ENCODE measurements around the gene SBF2.
"Not testable (repeated sequence)": the region's sequence is repeated elsewhere in the genome, so short reads cannot be mapped to it uniquely, and the experiment has no call there.

The SBF2 gene

DNA sequence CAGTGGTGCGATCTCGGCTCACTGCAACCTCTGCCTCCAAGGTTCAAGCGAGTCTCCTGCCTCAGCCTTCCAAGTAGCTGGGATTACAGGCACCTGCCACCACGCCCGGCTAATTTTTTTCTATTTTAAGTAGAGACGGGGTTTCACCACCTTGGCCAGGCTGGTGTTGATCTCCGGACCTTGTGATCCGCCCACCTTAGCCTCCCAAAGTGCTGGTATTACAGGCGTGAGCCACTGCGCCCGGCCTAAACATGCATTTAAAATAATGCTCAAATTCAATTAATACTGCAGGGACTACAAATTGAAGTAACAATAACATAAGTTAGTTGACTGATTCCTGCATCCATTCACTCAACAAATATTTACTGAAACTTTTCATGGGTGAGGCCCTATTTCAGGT, 354.9 kb downstream of the SBF2 start:
- not testable (repeated sequence) for DNase-seq

DNA sequence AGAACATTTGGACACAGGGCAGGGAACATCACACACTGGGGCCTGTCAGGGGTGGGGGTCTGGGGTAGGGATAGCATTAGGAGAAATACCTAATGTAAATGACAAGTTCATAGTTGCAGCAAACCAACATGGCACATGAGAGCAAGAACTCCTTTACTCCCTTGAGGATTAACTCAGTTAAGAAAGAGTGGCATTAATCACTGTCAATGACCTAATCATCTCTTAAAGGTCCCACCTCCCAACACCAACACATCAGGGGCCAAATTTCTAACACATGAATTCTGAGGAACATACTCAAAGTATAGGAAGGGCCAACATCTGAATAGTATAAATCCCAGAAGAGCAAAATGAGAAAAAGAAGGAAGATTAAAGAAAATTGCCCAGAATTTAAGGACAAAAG, 357.3 kb downstream of the SBF2 start:
- no peak for DNase-seq

DNA sequence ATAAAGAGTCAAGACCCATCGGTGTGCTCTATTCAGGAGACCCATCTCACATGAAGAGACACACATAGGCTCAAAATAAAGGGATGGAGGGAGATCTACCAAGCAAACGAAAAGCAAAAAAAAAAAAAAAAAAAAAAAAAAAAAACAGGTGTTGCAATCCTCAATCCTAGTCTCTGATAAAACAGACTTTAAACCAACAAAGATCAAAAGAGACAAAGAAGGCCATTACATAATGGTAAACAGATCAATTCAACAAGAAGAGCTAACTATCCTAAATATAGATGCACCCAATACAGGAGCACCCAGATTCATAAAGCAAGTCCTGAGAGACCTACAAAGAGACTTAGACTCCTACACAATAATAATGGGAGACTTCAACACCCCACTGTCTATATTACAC, 361.2 kb downstream of the SBF2 start:
- not testable (repeated sequence) for DNase-seq

DNA sequence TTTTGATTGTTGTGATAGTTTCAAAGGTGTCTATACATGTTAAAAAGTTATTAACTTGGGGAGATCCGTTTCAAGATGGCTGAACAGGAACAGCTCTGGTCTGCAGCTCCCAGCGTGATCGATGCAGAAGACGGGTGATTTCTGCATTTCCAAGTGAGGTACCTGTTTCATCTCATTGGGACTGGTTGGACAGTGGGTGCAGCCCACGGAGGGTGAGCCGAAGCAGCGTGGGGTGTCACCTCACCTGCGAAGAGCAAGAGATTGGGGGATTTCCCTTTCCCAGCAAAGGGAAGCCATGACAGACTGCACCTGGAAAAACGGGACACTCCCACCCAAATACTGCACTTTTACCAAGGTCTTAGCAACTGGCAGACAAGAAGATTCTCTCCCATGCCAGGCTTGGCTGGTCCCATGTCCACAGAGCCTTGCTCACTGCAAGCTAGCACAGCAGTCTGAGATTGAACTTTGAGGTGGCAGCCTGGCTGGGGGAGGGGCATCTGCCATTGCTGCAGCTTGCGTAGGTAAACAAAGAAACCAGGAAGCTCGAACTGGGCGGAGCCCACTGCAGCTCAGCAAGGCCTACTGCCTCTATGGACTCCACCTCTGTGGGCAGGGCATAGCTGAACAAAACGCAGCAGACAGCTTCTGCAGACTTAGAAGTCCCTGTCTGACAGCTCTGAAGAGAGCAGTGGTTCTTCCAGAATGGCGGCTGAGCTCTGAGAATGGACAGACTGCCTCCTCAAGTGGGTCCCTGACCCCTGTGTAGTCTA, 363.3 kb downstream of the SBF2 start:
- not testable (repeated sequence) for DNase-seq

DNA sequence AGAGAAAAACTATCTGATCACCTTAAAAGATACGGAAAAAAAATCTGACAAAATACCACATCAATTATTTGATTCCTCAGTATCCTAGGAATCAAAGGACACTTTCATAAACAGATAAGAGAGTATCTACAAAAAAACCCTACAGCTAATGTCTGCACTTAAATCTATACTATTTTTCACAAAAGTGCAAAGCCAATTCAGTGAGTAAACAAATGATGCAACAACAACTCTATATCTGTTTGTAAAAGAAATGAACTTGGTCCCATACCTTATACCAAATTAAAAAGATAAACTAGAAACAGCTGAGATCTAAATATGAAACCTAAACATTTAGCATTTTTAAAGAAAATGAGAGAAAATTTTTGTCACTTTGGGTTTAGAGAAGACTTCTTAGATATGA, 366.3 kb downstream of the SBF2 start:
- DNase-seq: no peak

DNA sequence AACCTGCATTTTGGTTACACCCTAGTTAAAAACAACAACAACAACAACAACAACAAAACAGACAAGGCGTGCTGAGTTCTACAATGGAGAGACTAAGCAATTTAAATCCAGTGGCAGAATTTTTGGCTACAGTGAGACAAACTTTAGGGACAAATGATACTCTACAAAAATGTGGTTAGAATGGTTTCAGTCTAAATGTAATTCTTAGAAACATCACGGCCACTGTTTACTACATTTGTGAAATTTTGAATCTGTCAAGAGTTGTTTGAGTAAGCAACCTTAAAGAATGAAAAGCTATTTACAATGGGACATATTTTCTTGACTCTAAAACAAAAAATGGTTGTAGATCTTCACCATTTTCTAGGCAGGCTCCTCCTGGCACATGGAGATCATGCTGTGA, 370.7 kb downstream of the SBF2 start:
- DNase-seq: no peak

DNA sequence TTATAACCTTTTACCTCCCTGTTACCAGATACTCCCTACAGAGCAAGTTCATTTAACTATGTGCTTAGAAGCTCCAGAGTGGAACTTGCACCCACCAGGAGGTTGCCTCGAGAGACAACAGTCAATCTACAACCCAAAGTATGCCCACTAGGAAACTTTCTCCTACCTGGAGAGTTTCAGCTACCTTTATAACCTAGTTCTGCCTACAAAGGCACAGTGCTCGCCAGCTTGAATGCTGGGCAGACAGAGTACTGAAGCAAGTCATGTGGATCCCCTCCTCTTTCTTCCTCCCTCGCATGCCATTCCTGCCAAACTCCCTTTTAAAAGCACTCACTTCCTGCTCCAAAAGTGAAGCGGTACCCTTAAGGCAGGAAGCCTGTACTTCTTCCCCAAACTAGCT, 371.2 kb downstream of the SBF2 start:
- DNase-seq: no peak

DNA sequence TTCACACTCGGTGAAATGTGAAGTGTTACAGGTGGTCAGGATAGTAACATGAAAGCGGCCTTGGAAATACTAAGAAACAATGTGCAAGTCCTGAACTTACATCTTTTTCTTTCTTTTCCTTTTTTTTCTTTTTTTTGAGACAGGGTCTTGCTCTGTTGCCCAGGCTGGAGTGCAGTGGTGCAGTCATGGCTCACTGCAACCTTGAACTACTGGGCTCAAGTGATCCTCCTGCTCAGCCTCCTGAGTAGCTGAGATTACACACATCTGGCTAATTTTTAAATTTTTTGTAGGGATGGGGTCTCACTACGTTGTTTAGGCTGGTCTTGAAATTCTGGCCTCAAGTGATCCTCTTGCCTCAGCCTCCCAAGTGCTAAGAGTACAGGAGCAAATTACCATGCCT, 377.5 kb downstream of the SBF2 start:
- DNase-seq: no peak

DNA sequence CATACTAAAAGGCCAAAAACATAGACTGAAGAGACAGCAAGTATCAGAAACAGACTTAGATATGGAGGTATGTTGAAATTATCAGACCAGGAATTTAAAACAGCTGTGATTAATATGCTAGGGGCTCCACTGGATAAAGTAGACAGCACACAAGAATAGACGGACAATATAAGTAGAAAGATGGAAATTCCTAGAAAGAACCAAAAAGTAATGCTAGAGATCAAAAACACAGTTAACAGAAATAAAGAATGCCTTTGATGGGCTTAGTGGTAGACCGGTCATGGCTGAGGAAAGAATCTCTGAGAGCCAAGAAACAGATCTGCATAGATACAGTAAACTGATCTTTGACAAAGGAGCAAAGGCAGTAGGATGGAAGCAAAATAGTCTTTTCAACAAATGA, 380.0 kb downstream of the SBF2 start:
- no peak for DNase-seq

DNA sequence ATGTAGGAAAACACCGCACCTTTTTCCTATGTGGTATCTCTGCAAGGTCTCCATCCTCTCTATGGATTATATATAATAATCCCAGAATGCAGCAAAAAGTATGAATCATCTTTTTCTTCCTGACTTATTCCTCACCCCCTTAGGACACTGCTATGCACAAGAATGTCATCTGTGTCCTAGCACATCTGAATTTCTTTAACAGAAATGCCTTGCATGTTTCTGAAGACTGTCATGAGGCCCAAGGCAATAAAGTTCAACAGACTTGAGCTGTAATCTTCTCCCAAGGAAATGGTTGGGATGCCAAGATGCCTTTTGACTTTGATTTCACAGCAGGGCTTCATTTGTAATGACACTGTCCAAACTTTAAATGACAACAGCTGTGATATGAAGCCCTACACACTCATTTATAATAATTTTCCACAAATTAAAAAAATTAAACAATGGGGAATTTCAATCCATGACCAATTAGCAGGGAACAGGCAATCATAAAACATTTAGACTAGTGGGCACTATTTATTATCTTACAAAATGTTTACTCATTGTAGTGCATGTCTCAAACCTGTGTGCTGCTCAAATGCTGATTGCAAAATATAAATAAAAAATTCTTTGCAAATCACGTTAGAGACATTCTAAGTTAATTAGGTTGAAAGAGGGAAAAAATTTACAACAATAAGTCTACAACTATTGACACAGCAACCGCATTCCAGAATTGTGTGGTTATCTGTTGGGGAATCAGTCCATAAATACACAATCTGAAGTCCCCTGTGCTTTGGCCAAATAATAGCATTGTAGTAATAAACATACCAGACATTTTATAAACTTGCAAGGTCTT, 387.8 kb downstream of the SBF2 start:
- DNase-seq: no peak

DNA sequence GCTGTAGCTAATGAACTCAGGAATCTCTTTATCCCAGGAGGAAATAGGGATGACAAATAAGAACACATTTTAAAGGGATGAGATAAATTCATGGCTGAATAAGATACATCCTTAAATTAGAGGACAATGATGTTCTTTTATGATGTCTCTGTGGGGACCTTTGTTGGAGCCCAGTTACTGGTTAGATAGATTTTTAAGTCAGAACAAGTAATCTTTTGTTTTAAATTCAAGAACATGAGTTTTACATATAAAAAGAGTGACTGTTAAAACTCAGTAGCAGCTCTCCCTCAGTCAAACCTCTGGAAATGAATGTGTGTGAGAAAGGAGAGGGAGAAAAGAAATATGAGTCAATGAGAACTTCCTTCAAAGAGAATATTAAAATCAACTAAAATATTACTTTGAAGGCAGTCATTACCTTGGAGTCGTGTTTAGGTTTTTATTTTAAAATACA, 388.5 kb downstream of the SBF2 start:
- DNase-seq: no peak

DNA sequence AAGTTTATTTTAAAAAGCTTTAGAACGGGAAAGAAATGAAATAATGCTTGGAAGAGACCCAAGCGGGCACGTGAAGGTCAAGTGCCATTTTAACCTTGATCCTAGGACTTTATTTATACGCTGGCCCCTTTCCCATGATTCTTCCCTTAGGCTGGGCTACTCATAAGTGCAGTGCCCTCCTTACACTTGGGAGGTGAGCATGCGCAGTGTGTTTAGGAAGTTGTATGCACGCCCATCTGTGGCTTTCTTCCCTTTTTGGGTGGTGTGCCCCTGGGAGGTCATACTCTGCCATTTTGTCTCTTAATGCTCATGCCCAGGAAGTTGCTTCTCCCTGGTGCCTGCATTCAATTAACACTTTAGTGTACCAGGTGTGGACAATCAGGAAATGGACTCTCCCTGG, 390.4 kb downstream of the SBF2 start:
- DNase-seq: no peak

DNA sequence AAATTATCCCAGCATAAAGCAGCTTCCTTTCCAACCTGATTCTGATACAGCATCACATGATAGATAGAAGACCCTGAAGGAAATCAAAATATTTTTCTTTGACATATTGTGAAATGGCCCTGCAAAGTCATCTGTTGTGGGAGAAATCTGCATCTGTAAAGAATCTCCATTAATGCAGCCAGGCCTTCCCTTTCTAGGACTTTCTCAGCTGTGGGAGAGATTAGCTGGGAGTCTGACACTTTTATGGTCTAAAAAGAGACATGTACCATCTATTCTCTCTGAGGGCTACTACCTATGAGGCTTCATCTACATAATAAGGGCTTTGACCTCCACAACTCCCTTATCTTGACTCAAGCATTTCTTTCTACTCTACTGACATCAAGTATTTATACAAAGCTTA, 392.1 kb downstream of the SBF2 start:
- no peak for DNase-seq

DNA sequence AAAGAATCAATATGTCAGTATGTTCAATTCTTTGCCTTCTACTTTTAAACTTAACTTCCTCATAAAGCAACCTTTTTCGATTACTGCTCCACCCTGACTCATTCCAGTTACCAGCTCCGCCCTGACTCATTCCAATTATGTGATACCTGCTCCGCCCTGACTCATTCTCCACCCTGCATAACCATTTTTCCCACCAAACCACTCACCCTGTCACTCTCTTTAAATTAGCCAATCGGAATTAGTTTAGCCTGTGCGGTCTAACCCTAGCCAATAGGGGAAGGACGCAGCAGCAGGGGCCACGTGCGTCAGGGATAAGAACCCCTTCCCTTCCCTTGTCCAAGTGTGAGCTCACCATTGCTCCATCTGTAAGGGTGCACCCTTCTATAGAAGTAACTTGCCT, 393.8 kb downstream of the SBF2 start:
- DNase-seq: not testable (repeated sequence)

DNA sequence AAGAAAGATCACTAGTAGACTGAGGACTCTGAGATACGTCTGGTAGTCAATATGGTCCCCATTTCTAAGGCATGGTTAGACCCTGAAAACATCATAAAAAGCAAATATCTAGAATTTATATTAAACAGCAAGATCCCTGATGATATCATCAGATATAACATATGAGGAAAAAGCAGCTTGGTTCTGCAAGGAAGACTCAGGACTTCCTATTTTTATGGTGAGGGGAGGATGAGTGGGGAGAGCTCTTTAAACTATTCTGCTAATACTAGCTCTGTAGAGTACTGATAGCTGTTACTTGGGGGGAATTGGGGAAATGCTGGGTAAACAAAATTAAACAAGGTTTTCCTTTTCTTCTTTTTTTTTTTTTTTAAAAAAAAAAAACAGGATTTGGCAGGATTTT, 394.3 kb downstream of the SBF2 start:
- DNase-seq: no peak

DNA sequence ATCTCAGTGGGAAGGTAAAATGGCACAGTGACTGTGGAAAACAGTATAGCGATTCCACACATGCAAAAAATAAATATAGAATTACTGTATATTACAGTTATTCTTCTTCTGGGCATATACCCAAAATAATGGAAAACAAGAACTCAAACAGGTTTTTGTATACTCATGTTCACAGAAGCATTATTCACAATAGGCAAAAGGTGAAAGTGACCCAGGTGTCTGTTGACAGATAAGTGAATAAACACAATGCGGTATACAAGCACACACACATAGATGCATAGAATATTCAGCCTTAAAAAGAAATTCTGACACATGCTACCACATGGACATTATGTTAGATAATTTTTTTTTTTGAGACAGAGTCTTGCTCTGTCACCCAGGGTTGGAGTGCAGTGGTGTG, 397.1 kb downstream of the SBF2 start:
- DNase-seq: no peak

DNA sequence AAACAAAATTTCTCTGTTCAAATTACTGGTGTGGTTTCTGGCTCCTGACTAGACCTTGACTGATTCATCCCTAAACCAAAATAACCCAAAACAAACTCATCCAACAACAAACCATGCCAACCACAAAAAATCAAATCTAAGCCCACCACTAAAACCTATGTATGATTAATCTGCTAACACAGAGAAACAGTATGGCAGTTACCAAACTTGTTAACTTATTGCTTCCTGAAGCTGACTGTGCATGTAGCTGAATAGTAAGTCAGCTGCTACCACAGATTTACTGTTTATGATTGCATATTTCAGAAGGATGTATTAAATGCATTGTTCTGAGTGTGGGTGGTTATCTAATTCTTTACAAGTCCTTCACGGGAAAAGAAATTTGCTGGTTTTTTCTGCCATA, 399.0 kb downstream of the SBF2 start:
- no peak for DNase-seq

DNA sequence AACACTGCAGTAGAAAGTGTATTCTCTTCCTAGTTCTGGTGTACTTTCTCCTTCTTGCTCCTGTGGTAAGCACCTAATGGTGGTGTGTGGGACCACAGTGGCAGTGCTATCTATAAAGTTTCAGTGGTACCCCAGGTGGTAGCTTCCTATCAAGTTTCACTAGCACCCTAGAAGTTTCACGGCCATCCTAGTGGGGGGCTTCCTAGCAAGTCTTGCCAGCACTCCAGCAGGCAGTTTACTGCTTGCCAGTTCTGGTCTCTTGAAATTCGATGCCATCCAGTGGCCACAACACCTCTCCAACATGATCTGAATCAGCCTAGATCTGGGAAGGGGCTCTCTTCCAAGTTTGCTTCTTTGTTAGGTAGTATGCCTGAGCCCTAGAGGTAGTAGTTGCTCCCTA, 400.5 kb downstream of the SBF2 start:
- no peak for DNase-seq

DNA sequence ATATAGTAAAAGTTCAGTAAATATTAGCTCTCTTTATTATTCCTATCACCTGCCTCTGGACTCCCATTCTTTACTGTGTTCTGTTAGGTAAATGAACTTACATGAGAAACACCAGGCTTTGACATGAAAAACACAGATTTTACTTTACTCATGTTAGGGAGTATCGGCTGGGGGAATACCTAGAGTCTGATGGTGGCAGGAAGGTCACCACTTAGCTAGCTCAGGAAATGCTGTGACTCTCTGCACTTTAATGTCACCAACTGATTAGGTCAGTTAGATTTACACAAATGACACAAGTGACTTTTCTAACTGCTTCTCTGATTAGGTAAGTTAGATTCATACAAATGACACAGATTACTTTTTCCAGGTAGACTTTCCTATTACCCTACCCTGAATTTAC, 405.1 kb downstream of the SBF2 start:
- no peak for DNase-seq

DNA sequence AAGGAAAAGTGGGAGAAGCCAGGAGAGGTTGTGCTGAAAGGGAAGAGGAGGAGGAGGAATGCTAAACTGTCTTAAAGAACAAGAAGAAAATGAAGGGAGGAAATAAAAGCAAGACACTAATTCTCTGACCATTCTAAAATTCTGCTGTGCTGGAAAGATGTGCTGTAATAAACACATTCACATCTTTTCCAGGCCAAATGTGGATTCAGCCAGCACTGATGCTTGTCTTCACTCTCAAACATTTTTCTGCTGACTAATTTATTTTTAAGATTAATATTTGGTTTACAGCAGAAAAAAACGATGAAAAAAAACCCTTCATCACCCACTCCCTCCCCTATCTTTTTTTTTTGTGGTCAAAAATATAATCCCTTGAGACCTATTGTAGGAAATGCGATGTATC, 406.5 kb downstream of the SBF2 start:
- no peak for DNase-seq

DNA sequence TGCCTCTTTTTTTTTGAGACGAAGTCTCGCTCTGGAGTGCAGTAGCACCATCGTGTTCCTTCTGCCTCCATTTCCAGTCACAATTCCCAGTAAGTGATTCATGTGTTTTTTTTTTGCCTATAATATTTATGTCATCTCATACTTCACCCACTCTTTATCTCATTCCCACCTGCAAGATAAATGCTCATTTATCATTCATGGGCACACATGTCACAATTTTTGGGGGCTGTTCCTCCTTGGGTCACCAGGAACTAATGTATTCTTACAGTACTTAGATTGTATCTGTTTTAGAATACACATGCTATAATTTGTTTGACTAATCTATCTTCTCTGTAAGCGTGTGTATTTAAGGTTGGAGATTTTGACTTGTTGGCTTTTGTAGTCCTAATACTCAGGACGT, 407.4 kb downstream of the SBF2 start:
- no peak for DNase-seq

DNA sequence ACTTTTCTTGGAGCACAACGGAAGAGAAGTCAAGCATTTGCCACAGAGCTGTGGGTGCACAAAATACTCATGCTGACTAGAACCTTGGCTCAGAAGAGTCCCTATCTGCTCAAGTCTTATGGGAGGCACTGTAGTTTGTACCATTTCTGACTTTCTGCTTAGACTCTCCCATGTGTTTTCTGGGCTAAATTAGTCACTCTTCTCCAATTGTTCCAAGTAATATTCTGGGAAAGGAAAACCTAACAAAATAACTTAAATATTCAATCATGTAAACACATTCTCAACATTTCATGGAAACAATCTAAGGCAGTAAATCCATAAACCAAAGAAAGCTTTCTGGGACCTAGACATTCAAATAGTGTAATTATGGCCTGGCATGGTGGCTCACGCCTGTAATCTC, 409.4 kb downstream of the SBF2 start:
- no peak for DNase-seq

DNA sequence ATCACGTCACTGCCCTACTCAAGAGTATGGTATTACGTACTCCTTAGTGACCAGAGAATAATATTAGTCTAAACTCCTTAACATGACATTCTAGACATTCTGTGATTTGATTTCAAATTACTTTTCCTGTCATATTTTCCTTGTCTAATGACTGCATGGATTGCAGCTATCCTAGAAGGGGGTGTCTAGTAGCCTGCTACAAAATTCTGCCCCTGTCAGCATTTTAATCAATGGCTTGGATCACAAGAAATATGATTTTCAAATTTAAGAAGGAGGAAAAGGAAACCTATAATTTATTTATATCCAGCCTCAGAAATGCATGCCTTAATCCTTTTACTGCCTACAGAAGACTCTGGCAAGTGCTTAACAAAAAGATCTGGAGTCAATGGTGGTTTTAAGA, 413.4 kb downstream of the SBF2 start:
- no peak for DNase-seq

DNA sequence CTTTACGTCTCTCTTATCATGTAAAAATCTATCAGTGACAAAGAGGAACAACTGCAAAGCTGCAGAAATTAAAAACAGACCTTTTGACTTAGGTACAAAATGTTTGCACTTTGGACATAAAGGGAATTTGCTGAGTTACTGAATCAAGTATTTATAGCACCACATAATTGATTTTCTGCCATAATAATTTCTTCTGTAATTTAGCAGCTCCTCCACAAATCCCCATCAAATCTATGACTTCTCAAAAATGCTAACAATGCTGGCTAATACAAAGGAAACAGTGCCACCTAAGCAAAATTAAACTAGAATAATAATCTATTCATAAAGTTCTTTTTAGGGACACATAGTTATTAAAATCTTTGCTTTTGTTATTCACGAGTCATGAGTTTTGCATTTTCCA, 415.1 kb downstream of the SBF2 start:
- DNase-seq: no peak

DNA sequence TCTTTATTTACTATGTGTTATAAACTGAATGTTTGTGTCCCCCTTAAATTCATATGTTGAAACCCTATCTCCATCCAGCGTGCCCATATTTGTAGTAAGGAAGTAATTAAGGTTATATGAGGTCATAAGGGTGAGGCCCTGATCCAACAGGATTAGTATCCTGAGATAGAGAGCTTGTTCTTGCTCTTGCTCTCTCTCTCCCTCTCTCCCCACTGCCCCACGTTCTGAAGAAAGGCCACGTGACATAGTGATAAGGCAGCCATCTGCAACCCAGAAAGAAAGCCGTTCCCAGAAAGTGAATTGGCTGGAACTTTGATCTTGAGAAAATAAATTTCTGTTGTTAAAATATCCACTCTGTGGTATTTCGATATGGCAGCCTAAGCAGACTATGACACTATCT, 417.7 kb downstream of the SBF2 start:
- DNase-seq: no peak

Data from left hindlimb (tissue), 1 donor.